SK-N-SH treated with all-trans-retinoic acid at 6 μM for 48 hours (cell line): ENCODE measurements around the gene ANK2.

ENCODE experiments used
- ARNTL ChIP-seq: fragments of 450-650 bp; formaldehyde crosslinking; IDR thresholded peaks from 2 replicates; pipeline ENCODE4 v1.5.0; 2020; ENCODE audit warnings: low read depth, mild to moderate bottlenecking, moderate library complexity, borderline replicate concordance
- CREB5 ChIP-seq: fragments of 250-450 bp; sonication (Bioruptor Pico); IDR thresholded peaks from 2 replicates; pipeline ENCODE4 v1.5.1; 2020; ENCODE audit warnings: low read depth, mild to moderate bottlenecking, moderate library complexity
- GLIS3 ChIP-seq: fragments of 250-450 bp; sonication (Bioruptor Pico); IDR thresholded peaks from 2 replicates; pipeline ENCODE4 v1.5.0; 2020; ENCODE audit warnings: mild to moderate bottlenecking, moderate library complexity
- ISL1 ChIP-seq: fragments of 250-450 bp; sonication (Bioruptor Pico); IDR thresholded peaks from 2 replicates; pipeline ENCODE4 v2.1.2; 2022; ENCODE audit warnings: mild to moderate bottlenecking, moderate library complexity
- OSR1 ChIP-seq: fragments of 250-450 bp; sonication (Bioruptor Pico); IDR thresholded peaks from 2 replicates; pipeline ENCODE4 v1.8.0; 2022; ENCODE audit warnings: moderate library complexity, mild to moderate bottlenecking, inconsistent platforms
- PATZ1 ChIP-seq: fragments of 250-450 bp; sonication (Bioruptor Pico); IDR thresholded peaks from 2 replicates; pipeline ENCODE4 v1.8.0; 2020; ENCODE audit warnings: mild to moderate bottlenecking, moderate library complexity, borderline replicate concordance
- POU6F1 ChIP-seq: fragments of 250-450 bp; sonication (Bioruptor Pico); IDR thresholded peaks from 2 replicates; pipeline ENCODE4 v1.8.0; 2021; ENCODE audit warnings: low read depth, mild to moderate bottlenecking, moderate library complexity, borderline replicate concordance
- RARB ChIP-seq: fragments of 250-450 bp; sonication (Bioruptor Pico); IDR thresholded peaks from 2 replicates; pipeline ENCODE4 v1.8.0; 2021; ENCODE audit warnings: mild to moderate bottlenecking, moderate library complexity
- SNAI2 ChIP-seq: fragments of 250-450 bp; sonication (Bioruptor Pico); IDR thresholded peaks from 2 replicates; pipeline ENCODE4 v1.5.0; 2020; ENCODE audit warnings: mild to moderate bottlenecking, moderate library complexity
- TSHZ2 ChIP-seq: fragments of 250-450 bp; sonication (Bioruptor Pico); IDR thresholded peaks from 2 replicates; pipeline ENCODE4 v1.5.0; 2020; ENCODE audit warnings: mild to moderate bottlenecking, moderate library complexity
- ZC3H10 ChIP-seq: fragments of 250-450 bp; sonication (Bioruptor Pico); IDR thresholded peaks from 2 replicates; pipeline ENCODE4 v1.5.1; 2021; ENCODE audit warnings: mild to moderate bottlenecking, moderate library complexity
- ZFP3 ChIP-seq: fragments of 250-450 bp; sonication (Bioruptor Pico); IDR thresholded peaks from 2 replicates; pipeline ENCODE4 v1.5.0; 2020; ENCODE audit warnings: mild to moderate bottlenecking, moderate library complexity
- ZNF70 ChIP-seq: fragments of 450-650 bp; formaldehyde crosslinking; IDR thresholded peaks from 2 replicates; pipeline ENCODE4 v1.5.0; 2020; ENCODE audit warnings: mild to moderate bottlenecking, moderate library complexity

- TF ChIP-seq ARNTL (no peak), OSR1 (CRISPR knock-in tag) (no peak), SNAI2 (no peak), TSHZ2 (CRISPR knock-in tag) (no peak), RARB (CRISPR knock-in tag) (no peak), ISL1 (no peak), CREB5 (CRISPR knock-in tag) (no peak), PATZ1 (CRISPR knock-in tag) (no peak), ZNF70 (CRISPR knock-in tag) (no peak), POU6F1 (CRISPR knock-in tag) (no peak), ZFP3 (CRISPR knock-in tag) (no peak), GLIS3 (CRISPR knock-in tag) (no peak), ZC3H10 (CRISPR knock-in tag) (no peak)
Measured at GRCh38 chr4:113355550-113356371, 306.3 kb downstream of the ANK2 start.
